ENCODE data around the gene AKAP8.

AKAP8 gene

GRCh38 chr19:15403151-15403531, 23.6 kb upstream of the AKAP8 start:
- H3K27ac ChIP-seq = no peak overlapping the region
- no peak for TF ChIP-seq CTCF (conservative IDR thresholded peaks at IDR 0.05)

GRCh38 chr19:15402411-15403150, 23.0 kb upstream of the AKAP8 start:
- H3K27ac ChIP-seq = no peak overlapping the region
- TF ChIP-seq CTCF (conservative IDR thresholded peaks at IDR 0.05) = no peak

- no peak overlapping the region for H3K27ac ChIP-seq
- no peak for TF ChIP-seq CTCF (conservative IDR thresholded peaks at IDR 0.05)
Observed at GRCh38 chr19:15401397-15401710, 21.8 kb upstream of the AKAP8 start.

- no peak overlapping the region for H3K27ac ChIP-seq
- no peak for TF ChIP-seq CTCF (conservative IDR thresholded peaks at IDR 0.05)
Observed at GRCh38 chr19:15400521-15401396, 21.2 kb upstream of the AKAP8 start.

- TF ChIP-seq CTCF (conservative IDR thresholded peaks at IDR 0.05) = no peak
- no peak overlapping the region for H3K27ac ChIP-seq
Observed at GRCh38 chr19:15399635-15400034, 20.0 kb upstream of the AKAP8 start.

GRCh38 chr19:15399234-15399515, 19.6 kb upstream of the AKAP8 start:
- no peak for TF ChIP-seq CTCF (conservative IDR thresholded peaks at IDR 0.05)
- no peak overlapping the region for H3K27ac ChIP-seq

- H3K27ac ChIP-seq = no peak overlapping the region
- no peak for TF ChIP-seq CTCF (conservative IDR thresholded peaks at IDR 0.05)
Observed at GRCh38 chr19:15398501-15399233, 19.1 kb upstream of the AKAP8 start.

All from VCaP (cell line).